ENCODE results near the gene STARD13.
A peak's percentile ranks its signal among the peaks of the same experiment; 100 is the strongest.

STARD13 gene

GRCh38 chr13:33287142-33287882 lies 1.8 kb upstream of the STARD13 start:
- CTCF ChIA-PET = interaction anchor here (0.9 to 1.6 kb wide), 2 partner anchors 12 to 47 kb away, joined by 3 to 5 read pairs; no protein-coding TSS in a partner anchor
- H3K4me3 ChIP-seq (ENCODE audit: low read depth, low read length) = no peak overlapping the region
- POLR2A ChIA-PET = no interaction called here
- no peak for TF ChIP-seq CTCF (IDR thresholded peaks at IDR 0.05; ENCODE audit: insufficient read depth, low read length, missing control alignments)
- no peak for DNase-seq (ENCODE audit: low read depth, low spot score)

GRCh38 chr13:33286128-33286527 lies 573 bp upstream of the STARD13 start:
- ChIA-PET CTCF (interaction anchor here (0.8 to 2.0 kb wide), 4 partner anchors 50 to 647 kb away, joined by 3 to 8 read pairs (median 4); no protein-coding TSS in a partner anchor), POLR2A (interaction anchor here (0.8 to 2.1 kb wide), 8 partner anchors 22 to 257 kb away, joined by 3 to 13 read pairs (median 4); no protein-coding TSS in a partner anchor)
- DNase-seq (ENCODE audit: low read depth, low spot score) = no peak
- peak overlapping the region; percentile 44 for H3K4me3 ChIP-seq (ENCODE audit: low read depth, low read length)
- TF ChIP-seq CTCF (IDR thresholded peaks at IDR 0.05; ENCODE audit: insufficient read depth, low read length, missing control alignments) = no peak

- POLR2A ChIA-PET = interaction anchor here (0.7 to 2.1 kb wide), 8 partner anchors 8 to 258 kb away, joined by 3 to 13 read pairs (median 4); no protein-coding TSS in a partner anchor
- TF ChIP-seq CTCF (IDR thresholded peaks at IDR 0.05; ENCODE audit: insufficient read depth, low read length, missing control alignments) = no peak
- DNase-seq (ENCODE audit: low read depth, low spot score) = no peak
- peak overlapping the region; percentile 95 for H3K4me3 ChIP-seq (ENCODE audit: low read depth, low read length)
- CTCF ChIA-PET = interaction anchor here (0.8 to 2.0 kb wide), 4 partner anchors 57 to 645 kb away, joined by 3 to 8 read pairs (median 3); no protein-coding TSS in a partner anchor
Measured at GRCh38 chr13:33284916-33285315, 639 bp downstream of the STARD13 start.

GRCh38 chr13:33284031-33284430 lies 1.5 kb downstream of the STARD13 start:
- TF ChIP-seq CTCF (IDR thresholded peaks at IDR 0.05; ENCODE audit: insufficient read depth, low read length, missing control alignments) = no peak
- H3K4me3 ChIP-seq (ENCODE audit: low read depth, low read length) = peak overlapping the region; percentile 95
- DNase-seq (ENCODE audit: low read depth, low spot score) = no peak
- ChIA-PET POLR2A (interaction anchor here (1.1 to 2.1 kb wide), 2 partner anchors 33 to 70 kb away, joined by 3 to 13 read pairs; no protein-coding TSS in a partner anchor), CTCF (no interaction called here)

GRCh38 chr13:33283195-33283911 lies 2.2 kb downstream of the STARD13 start:
- TF ChIP-seq CTCF (IDR thresholded peaks at IDR 0.05; ENCODE audit: insufficient read depth, low read length, missing control alignments) = no peak
- peak overlapping the region; percentile 95 for H3K4me3 ChIP-seq (ENCODE audit: low read depth, low read length)
- ChIA-PET POLR2A (no interaction called here), CTCF (interaction anchor here (1.1 kb wide), 1 partner anchor 14 kb away, joined by 3 read pairs; no protein-coding TSS in a partner anchor)
- no peak for DNase-seq (ENCODE audit: low read depth, low spot score)

Measured in AG04449 (cell line).